ENCODE results near the gene CRTC2. TPM values are rescaled to one million over a fixed set of nuclear protein-coding genes. Genes with fewer than 3 reads are reported as not detected.
"Not testable (repeated sequence)": the region's sequence is repeated elsewhere in the genome, so short reads cannot be mapped to it uniquely, and the experiment has no call there.

The CRTC2 gene
- total RNA-seq, 1 experiment from 2014 or later: 39.3 TPM

DNA sequence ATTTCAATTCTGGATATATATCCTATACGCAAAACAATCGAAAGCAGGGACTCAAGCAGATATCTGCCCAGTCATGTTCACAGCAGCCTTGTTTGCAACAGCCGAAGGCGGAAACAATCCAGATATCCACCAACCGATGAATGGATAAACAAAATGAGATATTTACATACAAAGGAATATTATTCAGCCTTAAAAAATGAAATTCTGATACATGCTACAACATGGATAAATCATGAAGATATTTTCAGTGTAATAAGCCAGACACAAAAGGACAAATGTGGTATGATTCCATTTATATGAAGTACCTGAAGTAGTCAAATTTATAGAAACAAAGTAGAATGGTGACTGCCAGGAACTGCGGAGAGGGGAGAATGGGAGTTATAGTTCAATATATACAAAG is 51.3 kb downstream of the CRTC2 start:
- TF ChIP-seq POLR2AphosphoS5 (IDR thresholded peaks at IDR 0.05; ENCODE audit: low read depth, low read length): no peak
- no peak for TF ChIP-seq REST (IDR thresholded peaks at IDR 0.05; ENCODE audit: insufficient read depth in 1 of 2, low read depth in 2 of 2, low read length in 1 of 2)
- TF ChIP-seq SIN3A (IDR thresholded peaks at IDR 0.05; ENCODE audit: borderline replicate concordance, insufficient read depth, low read depth, low read length): no peak
- no peak for TF ChIP-seq TCF7L2 (IDR thresholded peaks at IDR 0.05; ENCODE audit: low read depth, low read length)
- TF ChIP-seq CTCF (IDR thresholded peaks at IDR 0.05): no peak
- H3K4me3 ChIP-seq (ENCODE audit: low read depth in 2 of 2, low read length in 2 of 2): no peak overlapping the region
- no peaks in the 10 kb centered on the region for H3K9me3 ChIP-seq (ENCODE audit: control insufficient read depth, insufficient read depth, low read depth, low read length)
- no peak overlapping the region for H3K27ac ChIP-seq (ENCODE audit: low read length)
- in situ Hi-C loops (cut with HindIII; ENCODE audit: low pct_unique_long_range_greater_than_20kb, low sequenced_read_pairs) (no loop called here), intact Hi-C loops (cut with micrococcal nuclease; ENCODE audit: unreplicated experiment) (no loop called here)
- DNase-seq (ENCODE audit: low read depth, low spot score) (no peak), ATAC-seq (no peak)
- no peaks in the 10 kb centered on the region for H3K27me3 ChIP-seq (ENCODE audit: control insufficient read depth, insufficient read depth, low read length)
- BruUV-seq (replicated peaks): no TSS peak
- no peaks in the 10 kb centered on the region for H3K4me1 ChIP-seq (ENCODE audit: control insufficient read depth, insufficient read depth, low read length)
- no peaks in the 10 kb centered on the region for H3K36me3 ChIP-seq (ENCODE audit: control insufficient read depth, insufficient read depth, low read length)
- POLR2A ChIA-PET: no interaction called here
- CTCF ChIA-PET: no interaction called here

DNA sequence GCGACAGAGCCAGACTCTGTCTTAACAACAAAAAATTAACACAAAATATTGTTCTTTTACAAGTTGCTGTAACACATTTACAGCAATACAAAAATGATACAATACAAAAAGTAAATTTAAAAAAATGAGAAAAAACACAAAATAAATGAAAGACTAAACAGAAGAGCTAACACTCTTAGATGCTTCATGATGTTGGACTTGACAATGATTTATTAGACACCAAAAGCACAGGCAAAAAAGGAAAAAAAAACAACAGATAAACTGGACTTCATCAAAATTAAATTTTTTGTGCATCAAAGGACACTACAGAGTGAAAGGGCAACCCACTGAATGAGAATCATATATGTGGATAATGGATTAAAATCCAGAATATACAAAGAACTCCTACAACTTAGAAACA is 52.0 kb downstream of the CRTC2 start:
- H3K36me3 ChIP-seq (ENCODE audit: control insufficient read depth, insufficient read depth, low read length): no peaks in the 10 kb centered on the region
- ChIA-PET CTCF (interaction anchor here (0.6 kb wide), 1 partner anchor 98 kb away, joined by 8 read pairs; no protein-coding TSS in a partner anchor), POLR2A (no interaction called here)
- TF ChIP-seq SIN3A (IDR thresholded peaks at IDR 0.05; ENCODE audit: borderline replicate concordance, insufficient read depth, low read depth, low read length) (no peak), POLR2AphosphoS5 (IDR thresholded peaks at IDR 0.05; ENCODE audit: low read depth, low read length) (no peak)
- in situ Hi-C loops (cut with HindIII; ENCODE audit: low pct_unique_long_range_greater_than_20kb, low sequenced_read_pairs): no loop called here
- H3K9me3 ChIP-seq (ENCODE audit: control insufficient read depth, insufficient read depth, low read depth, low read length): no peaks in the 10 kb centered on the region
- no TSS peak for BruUV-seq (replicated peaks)
- no peaks in the 10 kb centered on the region for H3K27me3 ChIP-seq (ENCODE audit: control insufficient read depth, insufficient read depth, low read length)
- no peak for DNase-seq (ENCODE audit: low read depth, low spot score)
- no peak for ATAC-seq
- no peak overlapping the region for H3K27ac ChIP-seq (ENCODE audit: low read length)
- H3K4me3 ChIP-seq (ENCODE audit: low read depth in 2 of 2, low read length in 2 of 2): no peak overlapping the region
- H3K4me1 ChIP-seq (ENCODE audit: control insufficient read depth, insufficient read depth, low read length): no peaks in the 10 kb centered on the region
- intact Hi-C loops (cut with micrococcal nuclease; ENCODE audit: unreplicated experiment): no loop called here

DNA sequence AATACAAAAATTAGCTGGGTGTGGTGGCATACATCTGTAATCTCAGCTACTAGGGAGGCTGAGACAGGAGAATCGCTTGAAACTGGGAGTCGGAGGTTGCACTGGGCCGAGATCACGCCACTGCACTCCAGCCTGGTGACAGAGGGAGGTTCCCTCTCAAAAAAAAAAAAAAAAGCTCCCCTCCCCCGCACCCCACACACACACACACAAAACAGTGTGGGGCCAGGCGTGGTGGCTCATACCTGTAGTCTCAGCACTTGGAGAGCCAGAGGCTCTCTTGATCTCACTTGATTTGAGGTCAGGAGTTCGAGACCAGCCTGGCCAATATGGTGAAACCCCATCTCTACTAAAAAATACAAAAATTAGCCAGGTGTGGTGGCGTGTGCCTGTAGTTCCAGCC is 52.5 kb downstream of the CRTC2 start:
- POLR2A ChIA-PET: interaction anchor here (0.6 kb wide), 1 partner anchor 12 kb away, joined by 8 read pairs; no protein-coding TSS in a partner anchor
- H3K9me3 ChIP-seq (ENCODE audit: control insufficient read depth, insufficient read depth, low read depth, low read length); H3K36me3 ChIP-seq (ENCODE audit: control insufficient read depth, insufficient read depth, low read length); H3K27me3 ChIP-seq (ENCODE audit: control insufficient read depth, insufficient read depth, low read length); in situ Hi-C loops (cut with HindIII; ENCODE audit: low pct_unique_long_range_greater_than_20kb, low sequenced_read_pairs); intact Hi-C loops (cut with micrococcal nuclease; ENCODE audit: unreplicated experiment); H3K4me3 ChIP-seq (ENCODE audit: low read depth in 2 of 2, low read length in 2 of 2); BruUV-seq (replicated peaks); CTCF ChIA-PET; H3K4me1 ChIP-seq (ENCODE audit: control insufficient read depth, insufficient read depth, low read length); ATAC-seq; DNase-seq (ENCODE audit: low read depth, low spot score); H3K27ac ChIP-seq (ENCODE audit: low read length): not testable (repeated sequence)
